ENCODE measurements around the gene NAMPT. TPM values are rescaled to one million over a fixed set of nuclear protein-coding genes. Genes with fewer than 3 reads are reported as not detected.

The NAMPT gene
- total RNA-seq, 2 experiments from 2014 or later: 130 to 134 TPM

DNA sequence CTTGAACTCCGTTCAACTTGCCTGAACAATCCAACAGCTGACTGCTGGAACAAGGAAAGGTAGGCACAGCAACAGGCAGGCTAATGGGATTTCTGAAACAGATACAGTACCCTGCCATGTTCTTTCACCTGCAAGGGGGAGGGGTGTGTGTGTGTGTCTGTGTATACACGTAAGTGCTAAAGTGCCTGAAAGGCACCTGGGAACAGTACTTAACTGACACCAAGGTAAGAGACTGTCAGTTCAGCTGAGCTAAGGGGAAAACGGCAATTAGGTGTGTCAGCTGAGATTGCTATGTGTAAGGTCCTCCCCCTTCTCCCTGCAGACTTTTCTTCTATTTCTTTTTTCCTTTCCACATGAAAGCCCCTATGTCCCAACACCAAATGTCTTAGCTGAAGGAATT is 27.0 kb downstream of the NAMPT start:
- Mint-ChIP-seq H3K27me3 (no peaks in the 10 kb centered on the region), H3K4me1 (peaks cover 46% of the 10 kb centered on the region), H3K27ac (no peak overlapping the region), H3K4me3 (no peak overlapping the region), H3K9me3 (no peaks in the 10 kb centered on the region), H3K36me3 (ENCODE audit: low read depth) (peaks cover 82% of the 10 kb centered on the region)
- ChIA-PET POLR2A (interaction anchor here (1.2 to 1.6 kb wide), 2 partner anchors 12 to 28 kb away, joined by 3 read pairs; no protein-coding TSS in a partner anchor), CTCF (interaction anchor here (1.6 kb wide), 1 partner anchor 205 kb away, joined by 3 read pairs; no protein-coding TSS in a partner anchor)
- DNase-seq: no peak

DNA sequence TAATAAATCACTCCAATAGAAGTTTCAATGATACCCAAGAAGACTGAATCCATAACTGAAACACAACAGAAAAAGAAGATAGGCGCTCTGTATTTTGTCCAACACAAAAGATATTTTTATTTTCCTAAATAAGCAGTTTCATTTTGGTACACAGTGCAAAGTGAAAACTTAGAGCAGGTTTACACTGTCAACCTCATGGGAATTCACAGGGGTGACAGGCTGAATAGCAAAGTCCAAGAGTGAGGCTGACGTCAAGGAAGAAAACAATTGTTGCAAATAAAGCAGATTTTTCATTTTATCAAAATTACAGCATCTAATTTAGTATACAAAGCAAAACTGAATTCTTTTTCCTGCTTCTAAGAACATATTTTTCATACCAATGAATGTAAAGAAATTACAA is 28.6 kb downstream of the NAMPT start:
- Mint-ChIP-seq H3K4me3 (no peak overlapping the region), H3K4me1 (peaks cover 43% of the 10 kb centered on the region), H3K27ac (no peak overlapping the region), H3K9me3 (no peaks in the 10 kb centered on the region), H3K27me3 (no peaks in the 10 kb centered on the region), H3K36me3 (ENCODE audit: low read depth) (peaks cover 86% of the 10 kb centered on the region)
- ChIA-PET POLR2A (no interaction called here), CTCF (no interaction called here)
- DNase-seq: no peak

DNA sequence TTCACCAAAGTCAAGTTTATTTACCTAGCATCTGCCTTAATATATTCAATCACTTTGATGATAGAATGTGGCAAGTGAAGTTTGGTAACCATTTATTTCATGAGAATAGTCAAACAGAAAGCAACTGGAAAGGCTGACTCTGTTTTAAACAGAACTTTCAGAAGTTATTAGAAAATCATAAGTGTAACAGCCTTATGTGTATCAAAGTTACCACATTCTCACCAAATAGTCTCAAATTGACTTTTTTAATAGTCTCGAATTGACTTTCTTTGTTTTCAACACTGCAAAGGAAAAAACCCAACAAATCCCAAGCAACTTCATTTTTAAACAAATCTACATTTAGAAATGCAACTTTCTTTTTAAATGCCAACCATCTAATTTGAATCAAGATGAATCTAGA is 29.5 kb downstream of the NAMPT start:
- Mint-ChIP-seq H3K36me3 (ENCODE audit: low read depth) (peaks cover 82% of the 10 kb centered on the region), H3K27me3 (no peaks in the 10 kb centered on the region), H3K4me1 (peaks cover 34% of the 10 kb centered on the region), H3K9me3 (no peaks in the 10 kb centered on the region), H3K4me3 (no peak overlapping the region), H3K27ac (no peak overlapping the region)
- POLR2A ChIA-PET: no interaction called here
- no peak for DNase-seq
- CTCF ChIA-PET: no interaction called here

DNA sequence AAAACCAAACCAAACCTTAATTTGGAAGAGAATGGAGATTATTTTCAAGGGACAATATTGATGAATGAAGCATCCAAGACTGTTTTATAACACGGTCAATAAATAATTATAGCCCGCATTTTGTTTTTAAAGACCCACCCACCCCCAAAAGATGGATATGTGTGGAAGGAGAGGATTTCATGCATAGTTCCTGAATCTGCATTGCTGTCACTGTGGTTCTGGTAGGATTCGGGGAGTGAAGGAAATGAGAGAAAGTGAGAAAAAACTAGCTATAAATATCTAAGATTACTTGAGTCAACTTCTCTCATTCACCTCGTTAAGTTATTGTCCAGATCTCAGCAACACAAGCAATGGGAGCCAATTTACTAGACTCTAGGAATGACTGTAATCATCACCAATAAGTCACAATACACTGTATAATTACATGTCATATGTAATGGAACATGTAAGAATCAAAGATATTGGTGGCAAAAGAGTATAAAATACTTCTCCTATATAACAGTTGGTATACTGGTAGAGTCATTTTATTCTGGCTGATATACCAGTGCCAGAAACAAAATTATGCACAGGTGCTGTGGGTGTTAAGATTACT is 30.2 kb downstream of the NAMPT start:
- Mint-ChIP-seq H3K27me3 (no peaks in the 10 kb centered on the region), H3K27ac (no peak overlapping the region), H3K4me3 (no peak overlapping the region), H3K4me1 (peaks cover 30% of the 10 kb centered on the region), H3K36me3 (ENCODE audit: low read depth) (peaks cover 77% of the 10 kb centered on the region), H3K9me3 (no peaks in the 10 kb centered on the region)
- POLR2A ChIA-PET: no interaction called here
- no peak for DNase-seq
- CTCF ChIA-PET: no interaction called here

DNA sequence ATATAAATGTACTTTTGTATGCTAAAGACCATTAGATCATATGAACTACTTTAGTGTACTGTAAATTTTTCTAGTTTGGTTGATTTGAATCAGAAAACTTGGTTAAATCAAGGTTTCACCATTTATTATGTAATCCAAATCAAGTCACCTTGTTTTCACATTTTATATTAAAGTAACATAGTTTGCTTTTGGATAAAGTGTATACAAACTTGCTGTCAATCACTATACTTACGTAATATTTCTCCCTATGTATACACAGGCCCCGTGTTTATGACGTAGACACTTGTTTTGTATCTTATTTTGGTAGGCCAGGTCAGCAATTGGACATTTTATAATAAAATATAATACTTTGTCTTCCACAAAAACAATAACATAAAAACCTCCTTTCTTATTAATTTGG is 32.2 kb downstream of the NAMPT start:
- POLR2A ChIA-PET: no interaction called here
- DNase-seq: no peak
- H3K36me3 Mint-ChIP-seq (ENCODE audit: low read depth): peaks cover 75% of the 10 kb centered on the region
- peaks cover 20% of the 10 kb centered on the region for H3K4me1 Mint-ChIP-seq
- no peaks in the 10 kb centered on the region for H3K27me3 Mint-ChIP-seq
- no peak overlapping the region for H3K27ac Mint-ChIP-seq
- peaks cover 3% of the 10 kb centered on the region for H3K9me3 Mint-ChIP-seq
- CTCF ChIA-PET: interaction anchor here (1.1 kb wide), 1 partner anchor 209 kb away, joined by 3 read pairs; no protein-coding TSS in a partner anchor
- no peak overlapping the region for H3K4me3 Mint-ChIP-seq

DNA sequence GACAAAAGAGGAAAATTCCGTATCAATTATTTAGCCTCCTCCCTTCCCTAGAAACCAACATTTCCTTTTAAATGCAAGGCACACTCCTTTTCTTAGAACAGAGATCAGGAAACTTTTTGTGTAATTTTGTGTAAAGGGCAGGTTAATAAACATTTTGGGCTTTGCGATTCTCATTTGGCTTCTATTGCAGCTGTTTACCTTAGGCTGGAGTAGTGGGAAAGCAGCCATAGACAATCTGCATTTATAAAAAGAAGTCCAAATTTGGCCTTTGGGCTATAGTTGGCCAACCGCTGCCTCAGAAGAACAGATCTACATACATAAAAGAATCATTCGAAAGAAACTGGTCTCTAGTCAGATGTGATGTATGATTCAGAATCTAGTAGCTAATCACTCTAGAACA is 35.3 kb downstream of the NAMPT start:
- Mint-ChIP-seq H3K9me3 (peaks cover 12% of the 10 kb centered on the region), H3K36me3 (ENCODE audit: low read depth) (peaks cover 60% of the 10 kb centered on the region), H3K4me3 (no peak overlapping the region), H3K27ac (no peak overlapping the region), H3K4me1 (peaks cover 1% of the 10 kb centered on the region), H3K27me3 (no peaks in the 10 kb centered on the region)
- POLR2A ChIA-PET: no interaction called here
- DNase-seq: no peak
- CTCF ChIA-PET: no interaction called here

DNA sequence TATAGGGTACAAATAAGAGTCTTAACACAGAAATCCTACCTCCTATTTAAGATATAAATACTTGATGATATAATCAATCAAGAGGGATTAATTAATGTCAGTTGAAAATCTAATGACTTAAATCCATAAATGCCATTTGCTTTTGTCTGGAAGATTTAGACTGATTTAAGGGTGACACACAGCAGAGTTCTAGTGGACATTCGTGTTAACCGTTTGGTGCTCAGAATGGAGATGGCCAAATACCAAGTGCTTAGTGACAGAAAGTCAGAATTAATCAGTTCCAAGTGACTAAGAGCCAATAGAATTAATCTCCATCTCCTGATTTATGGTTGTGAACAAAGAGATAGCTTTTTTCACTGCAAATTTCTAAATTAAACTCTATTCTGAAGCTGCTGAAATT is 36.2 kb downstream of the NAMPT start:
- POLR2A ChIA-PET: no interaction called here

DNA sequence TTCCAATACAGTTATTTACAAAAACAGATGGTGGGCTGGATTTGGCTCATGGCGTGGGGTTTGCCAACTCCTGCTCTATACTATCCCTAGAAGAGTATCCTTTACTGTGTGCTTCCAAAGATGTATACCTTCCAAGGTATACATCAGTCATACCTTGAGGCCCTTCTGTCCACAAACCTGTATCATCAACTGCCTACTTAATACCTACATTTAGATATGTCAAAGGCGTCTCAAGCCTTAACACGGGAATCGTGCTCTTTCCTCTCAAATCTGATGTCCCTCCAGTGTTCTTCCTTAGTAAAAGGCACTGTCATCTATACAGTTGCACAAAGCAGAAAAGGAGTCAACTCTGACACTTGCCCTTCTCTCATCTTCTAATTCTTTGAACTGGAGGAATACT is 36.9 kb downstream of the NAMPT start:
- Mint-ChIP-seq H3K4me3 (no peak overlapping the region), H3K27me3 (no peaks in the 10 kb centered on the region), H3K9me3 (peaks cover 12% of the 10 kb centered on the region), H3K4me1 (no peaks in the 10 kb centered on the region), H3K36me3 (ENCODE audit: low read depth) (peaks cover 46% of the 10 kb centered on the region), H3K27ac (no peak overlapping the region)
- POLR2A ChIA-PET: no interaction called here
- CTCF ChIA-PET: no interaction called here
- no peak for DNase-seq

More for the DNA sequence above, 36.2 kb downstream of the NAMPT start:
- peaks cover 53% of the 10 kb centered on the region for H3K36me3 Mint-ChIP-seq (ENCODE audit: low read depth)
- peaks cover 12% of the 10 kb centered on the region for H3K9me3 Mint-ChIP-seq
- CTCF ChIA-PET: no interaction called here
- no peak overlapping the region for H3K27ac Mint-ChIP-seq
- peaks cover 1% of the 10 kb centered on the region for H3K4me1 Mint-ChIP-seq
- H3K4me3 Mint-ChIP-seq: no peak overlapping the region
- no peak for DNase-seq
- H3K27me3 Mint-ChIP-seq: no peaks in the 10 kb centered on the region

DNA sequence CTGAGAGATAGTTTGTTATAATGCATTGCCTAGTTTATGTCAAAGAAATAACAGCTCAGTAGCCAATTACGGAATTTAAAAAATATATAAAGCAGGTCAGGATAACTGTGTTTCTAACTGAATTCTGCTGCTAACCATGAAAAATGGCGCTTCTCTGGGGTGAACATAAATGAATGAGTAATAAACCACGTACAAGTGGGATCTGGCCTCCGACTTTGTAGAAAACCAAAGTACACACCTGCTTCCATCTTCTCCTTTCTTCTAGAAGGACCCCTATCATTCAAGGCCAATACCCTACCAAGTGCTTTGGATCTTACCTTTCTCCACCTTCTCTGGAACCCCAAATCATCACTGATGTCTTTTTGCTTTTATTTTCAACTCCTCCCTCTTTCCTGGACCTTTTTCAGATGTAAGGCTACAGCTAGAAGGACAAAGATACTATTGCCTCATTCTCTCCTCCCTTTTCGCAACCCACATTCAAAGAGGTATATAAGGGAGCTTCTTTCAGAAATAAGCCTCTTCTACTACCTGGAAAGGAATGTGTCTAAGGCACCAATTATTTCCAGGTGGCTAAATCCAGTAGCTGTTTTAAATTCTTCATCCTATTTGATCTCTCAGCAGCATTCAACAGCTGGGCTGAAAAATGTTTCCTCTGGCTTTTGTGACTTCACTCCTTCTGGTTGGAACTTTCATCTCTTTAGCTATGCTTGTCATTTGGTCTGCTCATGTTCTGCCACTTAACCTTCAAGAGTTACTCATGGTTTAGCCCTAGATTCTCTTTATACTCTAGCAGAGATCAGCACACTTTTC is 37.7 kb downstream of the NAMPT start:
- CTCF ChIA-PET: interaction anchor here (1.3 kb wide), 1 partner anchor 590 kb away, joined by 3 read pairs; no protein-coding TSS in a partner anchor

DNA sequence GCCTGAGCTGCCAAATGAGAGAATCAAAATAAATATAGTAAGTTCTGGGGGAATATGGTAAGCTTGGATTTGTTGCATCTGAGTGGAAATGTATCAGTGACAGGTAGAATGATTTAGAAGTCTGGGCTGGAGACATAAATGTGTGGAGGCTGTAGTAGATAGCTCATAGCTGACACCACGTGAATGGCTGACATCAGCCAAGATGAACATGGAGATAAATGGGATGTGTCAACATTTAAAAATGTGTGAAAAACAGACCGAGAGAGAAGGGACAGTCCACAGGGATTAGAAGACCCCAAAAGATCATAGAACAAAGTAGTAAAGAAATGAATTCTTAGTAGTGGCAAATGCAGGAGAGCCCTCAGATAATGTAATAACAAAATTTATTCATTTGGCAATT is 40.9 kb downstream of the NAMPT start:
- H3K9me3 Mint-ChIP-seq: peaks cover 12% of the 10 kb centered on the region
- no peaks in the 10 kb centered on the region for H3K27me3 Mint-ChIP-seq
- no peaks in the 10 kb centered on the region for H3K4me1 Mint-ChIP-seq
- ChIA-PET CTCF (no interaction called here), POLR2A (no interaction called here)
- no peak for DNase-seq
- H3K27ac Mint-ChIP-seq: no peak overlapping the region
- H3K4me3 Mint-ChIP-seq: no peak overlapping the region
- H3K36me3 Mint-ChIP-seq (ENCODE audit: low read depth): peaks cover 21% of the 10 kb centered on the region

More for the DNA sequence above, 37.7 kb downstream of the NAMPT start:
- Mint-ChIP-seq H3K9me3 (peaks cover 12% of the 10 kb centered on the region), H3K4me3 (no peak overlapping the region), H3K27me3 (no peaks in the 10 kb centered on the region), H3K27ac (no peak overlapping the region), H3K4me1 (no peaks in the 10 kb centered on the region), H3K36me3 (ENCODE audit: low read depth) (peaks cover 40% of the 10 kb centered on the region)
- POLR2A ChIA-PET: no interaction called here
- DNase-seq: no peak

DNA sequence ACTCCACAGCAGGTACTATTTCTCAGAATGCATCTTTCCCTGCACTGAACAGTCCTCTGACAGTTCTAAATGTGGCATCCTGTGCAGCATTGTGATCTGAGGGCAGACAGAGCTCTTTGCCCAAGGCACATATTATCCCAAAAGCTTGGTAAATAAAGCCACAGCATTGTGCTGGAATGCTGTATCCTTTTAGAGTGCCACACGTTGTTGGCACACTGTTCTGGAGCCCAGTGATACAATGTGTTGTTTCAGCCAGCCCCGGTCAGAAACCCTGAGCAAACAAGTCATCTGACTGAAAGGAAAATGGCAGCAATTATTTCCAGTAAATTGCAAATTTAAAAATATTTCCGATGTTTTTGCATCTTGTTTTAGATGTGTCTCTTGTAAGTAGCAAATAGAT is 45.4 kb downstream of the NAMPT start:
- POLR2A ChIA-PET: no interaction called here
- Mint-ChIP-seq H3K27me3 (no peaks in the 10 kb centered on the region), H3K36me3 (ENCODE audit: low read depth) (no peaks in the 10 kb centered on the region), H3K27ac (no peak overlapping the region), H3K9me3 (no peaks in the 10 kb centered on the region), H3K4me3 (no peak overlapping the region), H3K4me1 (no peaks in the 10 kb centered on the region)
- CTCF ChIA-PET: no interaction called here
- DNase-seq: no peak

DNA sequence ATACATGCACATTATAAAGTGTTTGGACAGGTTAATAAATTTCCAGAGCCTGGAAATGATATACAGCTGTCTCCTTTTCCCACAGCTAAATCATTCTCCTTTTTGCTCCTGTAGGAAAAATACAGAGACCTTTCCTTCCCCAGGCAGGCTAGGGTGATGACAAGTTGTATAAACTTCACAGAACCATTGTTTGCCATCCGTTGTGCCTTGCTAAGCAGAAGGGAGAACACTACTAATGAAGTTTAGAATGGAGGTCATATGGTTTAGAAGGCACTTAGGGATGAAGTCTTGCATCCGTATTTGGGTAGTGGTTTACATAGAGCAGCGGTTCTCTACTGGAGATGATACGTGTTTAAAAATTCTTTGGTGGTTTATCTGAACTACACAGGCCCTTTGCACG is 46.0 kb downstream of the NAMPT start:
- ChIA-PET POLR2A (no interaction called here), CTCF (no interaction called here)
- no peak for DNase-seq
- no peaks in the 10 kb centered on the region for H3K4me1 Mint-ChIP-seq
- no peaks in the 10 kb centered on the region for H3K9me3 Mint-ChIP-seq
- no peaks in the 10 kb centered on the region for H3K27me3 Mint-ChIP-seq
- H3K4me3 Mint-ChIP-seq: no peak overlapping the region
- no peak overlapping the region for H3K27ac Mint-ChIP-seq
- no peaks in the 10 kb centered on the region for H3K36me3 Mint-ChIP-seq (ENCODE audit: low read depth)

DNA sequence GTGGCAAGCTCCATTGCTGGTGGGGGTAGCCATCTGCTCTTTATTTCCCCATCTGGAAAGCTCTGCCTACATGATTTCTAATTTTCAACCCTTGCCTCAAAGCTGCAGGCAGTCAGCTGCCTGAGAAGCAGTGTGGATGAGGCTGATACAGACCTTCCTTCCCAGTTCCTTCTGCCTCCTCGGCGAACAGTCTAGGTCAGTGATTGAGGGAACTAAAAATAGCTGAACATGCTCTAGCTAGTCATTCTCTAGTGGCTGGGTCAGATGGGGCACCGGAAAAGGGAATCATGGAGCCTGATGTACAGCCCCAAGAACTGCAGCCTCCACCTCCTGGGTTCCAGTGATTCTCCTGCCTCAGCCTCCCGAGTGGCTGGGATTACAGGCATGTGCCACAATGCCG is 48.7 kb downstream of the NAMPT start:
- no peak for DNase-seq
- H3K36me3 Mint-ChIP-seq (ENCODE audit: low read depth): no peaks in the 10 kb centered on the region
- ChIA-PET POLR2A (no interaction called here), CTCF (no interaction called here)
- no peaks in the 10 kb centered on the region for H3K4me1 Mint-ChIP-seq
- no peaks in the 10 kb centered on the region for H3K9me3 Mint-ChIP-seq
- H3K27ac Mint-ChIP-seq: no peak overlapping the region
- H3K27me3 Mint-ChIP-seq: peaks cover 10% of the 10 kb centered on the region
- no peak overlapping the region for H3K4me3 Mint-ChIP-seq

DNA sequence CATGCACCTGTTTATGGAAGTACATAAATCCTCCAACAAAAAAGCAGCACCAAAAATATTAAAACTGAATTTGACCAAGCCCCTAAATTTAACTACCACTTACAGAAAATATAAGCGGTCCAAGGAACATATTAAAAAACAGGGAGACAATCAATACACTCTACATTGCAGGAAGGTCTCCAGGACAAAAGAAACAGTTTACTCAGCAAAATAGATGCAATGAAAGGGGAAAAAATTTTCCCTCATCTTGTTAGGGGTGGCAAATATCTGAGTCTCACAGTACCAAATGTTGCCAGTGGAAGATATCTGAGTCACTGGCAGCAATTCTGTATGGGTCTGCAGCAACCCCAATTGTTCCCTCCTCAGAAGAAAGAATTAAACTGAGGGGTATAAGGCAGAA is 50.4 kb downstream of the NAMPT start:
- Mint-ChIP-seq H3K27ac (no peak overlapping the region), H3K4me1 (no peaks in the 10 kb centered on the region), H3K9me3 (no peaks in the 10 kb centered on the region), H3K4me3 (no peak overlapping the region), H3K27me3 (peaks cover 17% of the 10 kb centered on the region), H3K36me3 (ENCODE audit: low read depth) (no peaks in the 10 kb centered on the region)
- ChIA-PET CTCF (no interaction called here), POLR2A (no interaction called here)
- DNase-seq: no peak
